Panc1 (cell line): Measurements from ENCODE around the gene ERC2. TPM values are rescaled to one million over a fixed set of nuclear protein-coding genes. Genes with fewer than 3 reads are reported as not detected.

Source experiments
- ATAC-seq: fragments of 200-7000 bp; cut with Tn5 transposase; 2 replicates; pipeline ENCODE4 v1.9.1; 2020; ENCODE audit warnings: mild to moderate bottlenecking, moderate library complexity
- BruUV-seq: library from RNA; stranded (reverse); fragments of 400-500 nt; replicated peaks from 2 replicates; lab custom pipeline; 2021; lab: Mats Ljungman, UMichigan
- CTCF ChIA-PET: fragments of 300-600 bp; sonication (Branson Sonifier 250); formaldehyde crosslinking; loops from one replicate; lab custom pipeline; 2022; ENCODE audit warnings: antibody characterized with exemption; lab: Charles Lee
- POLR2A ChIA-PET: fragments of 300-600 bp; sonication (Branson Sonifier 250); formaldehyde crosslinking; loops from one replicate; lab custom pipeline; 2022; ENCODE audit warnings: antibody characterized with exemption; lab: Charles Lee
- DNase-seq: peaks from one replicate; pipeline ENCODE4 v3.0.0-alpha.2; 2010; ENCODE audit warnings: low read depth, low spot score
- H3K27ac ChIP-seq: 2 replicates; pipeline ENCODE4 v1.5.1; 2011; ENCODE audit warnings: mild to moderate bottlenecking, low read length, inconsistent platforms
- H3K27me3 ChIP-seq: fragments of 200-500 bp; sonication (Bioruptor generic); 2 replicates; pipeline ENCODE4 v1.6.0; 2014; ENCODE audit warnings: low read length, inconsistent platforms; ENCODE audit not compliant: control insufficient read depth, insufficient read depth
- H3K36me3 ChIP-seq: fragments of 200-500 bp; sonication (Bioruptor generic); 2 replicates; pipeline ENCODE4 v1.5.1; 2014; ENCODE audit warnings: inconsistent platforms, mild to moderate bottlenecking, low read length, moderate library complexity; ENCODE audit not compliant: control insufficient read depth, insufficient read depth
- H3K4me1 ChIP-seq: 2 replicates; pipeline ENCODE4 v1.5.1; 2011; ENCODE audit warnings: inconsistent platforms, mild to moderate bottlenecking, low read length, moderate library complexity; ENCODE audit not compliant: control insufficient read depth, insufficient read depth
- H3K4me3 ChIP-seq, 2 experiments: 2 replicates each; pipeline ENCODE4 v1.5.1; 2011 to 2012; ENCODE audit warnings: low read depth in 2 of 2, low read length in 2 of 2, mild to moderate bottlenecking in 2 of 2, inconsistent platforms in 1 of 2, moderate library complexity in 1 of 2
- H3K9me3 ChIP-seq: fragments of 200-500 bp; sonication (Bioruptor generic); 2 replicates; pipeline ENCODE4 v1.5.1; 2014; ENCODE audit warnings: low read depth, mild to moderate bottlenecking, inconsistent platforms, low read length, moderate library complexity; ENCODE audit not compliant: control insufficient read depth, insufficient read depth
- POLR2AphosphoS5 ChIP-seq: IDR thresholded peaks from 2 replicates; pipeline ENCODE4 v1.6.1; 2012; ENCODE audit warnings: mild to moderate bottlenecking, low read depth, low read length, moderate library complexity
- REST ChIP-seq, 2 experiments: IDR thresholded peaks; 2 replicates each; pipeline ENCODE4 v1.6.1; 2011 to 2012; ENCODE audit warnings: low read depth in 2 of 2, control low read depth in 1 of 2, low read length in 1 of 2, mild to moderate bottlenecking in 1 of 2, moderate library complexity in 1 of 2; ENCODE audit not compliant: insufficient read depth in 1 of 2
- SIN3A ChIP-seq: IDR thresholded peaks from 2 replicates; pipeline ENCODE4 v1.6.1; 2012; ENCODE audit warnings: low read depth, mild to moderate bottlenecking, low read length, moderate library complexity, borderline replicate concordance; ENCODE audit not compliant: insufficient read depth
- TCF7L2 ChIP-seq: IDR thresholded peaks from 2 replicates; pipeline ENCODE4 v1.6.1; 2011; ENCODE audit warnings: mild to moderate bottlenecking, low read depth, low read length, inconsistent platforms
- in situ Hi-C: cut with HindIII; loops from 2 replicates; pipeline ENCODE4 v1.10.0; 2016; ENCODE audit warnings: low sequenced_read_pairs, low pct_unique_long_range_greater_than_20kb
- intact Hi-C: fragments of 100-400 bp; cut with micrococcal nuclease; formaldehyde crosslinking; loops from one replicate; pipeline ENCODE4 v1.10.0; 2022; ENCODE audit not compliant: unreplicated experiment
- total RNA-seq: library from RNA; stranded (reverse); gene quantifications from one replicate; pipeline ENCODE4 v1.2.1, GENCODE V29; 2021; ENCODE audit not compliant: unreplicated experiment
- TF ChIP-seq, protein P1 (sequence below): fragments of 450-650 bp; IDR thresholded peaks from 2 replicates; pipeline ENCODE4 v1.5.1; 2017; ENCODE audit warnings: mild to moderate bottlenecking

The ERC2 gene
- total RNA-seq, 1 experiment from 2014 or later, result 0.33 TPM

DNA sequence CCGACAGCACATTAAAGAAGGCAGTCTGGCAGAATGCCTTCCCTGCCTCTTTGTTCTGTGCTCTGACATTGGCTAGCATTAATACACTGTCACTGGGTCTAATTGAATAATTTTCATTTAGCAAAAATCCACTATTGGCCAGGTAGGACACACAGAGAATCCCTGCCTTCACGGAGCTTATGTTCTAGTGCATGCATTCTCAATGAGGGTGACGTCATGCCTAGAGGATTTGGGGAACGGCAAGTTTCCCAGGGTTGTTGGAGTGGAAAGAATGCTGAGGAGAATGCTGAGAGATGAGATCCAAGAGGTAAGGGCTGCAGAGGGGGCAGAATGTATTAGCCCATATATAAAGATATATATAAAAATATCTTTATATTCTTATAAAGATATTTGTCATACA is 284.7 kb downstream of the ERC2 start:
- Histone ChIP-seq H3K4me3 (no peak overlapping the region), H3K4me1 (no peaks in the 10 kb centered on the region), H3K36me3 (no peaks in the 10 kb centered on the region), H3K27me3 (no peaks in the 10 kb centered on the region), H3K9me3 (no peaks in the 10 kb centered on the region), H3K27ac (no peak overlapping the region)
- no TSS peak for BruUV-seq
- ChIA-PET POLR2A (interaction anchor here (0.6 kb wide), 1 partner anchor 188 kb away, joined by 3 read pairs; no protein-coding TSS in a partner anchor), CTCF (no interaction called here)
- DNase-seq (no peak), ATAC-seq (no peak)
- TF ChIP-seq, protein P1, sequence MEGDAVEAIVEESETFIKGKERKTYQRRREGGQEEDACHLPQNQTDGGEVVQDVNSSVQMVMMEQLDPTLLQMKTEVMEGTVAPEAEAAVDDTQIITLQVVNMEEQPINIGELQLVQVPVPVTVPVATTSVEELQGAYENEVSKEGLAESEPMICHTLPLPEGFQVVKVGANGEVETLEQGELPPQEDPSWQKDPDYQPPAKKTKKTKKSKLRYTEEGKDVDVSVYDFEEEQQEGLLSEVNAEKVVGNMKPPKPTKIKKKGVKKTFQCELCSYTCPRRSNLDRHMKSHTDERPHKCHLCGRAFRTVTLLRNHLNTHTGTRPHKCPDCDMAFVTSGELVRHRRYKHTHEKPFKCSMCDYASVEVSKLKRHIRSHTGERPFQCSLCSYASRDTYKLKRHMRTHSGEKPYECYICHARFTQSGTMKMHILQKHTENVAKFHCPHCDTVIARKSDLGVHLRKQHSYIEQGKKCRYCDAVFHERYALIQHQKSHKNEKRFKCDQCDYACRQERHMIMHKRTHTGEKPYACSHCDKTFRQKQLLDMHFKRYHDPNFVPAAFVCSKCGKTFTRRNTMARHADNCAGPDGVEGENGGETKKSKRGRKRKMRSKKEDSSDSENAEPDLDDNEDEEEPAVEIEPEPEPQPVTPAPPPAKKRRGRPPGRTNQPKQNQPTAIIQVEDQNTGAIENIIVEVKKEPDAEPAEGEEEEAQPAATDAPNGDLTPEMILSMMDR, result no peak
- no peak for TF ChIP-seq POLR2AphosphoS5
- no peak for TF ChIP-seq REST (IDR thresholded peaks at IDR 0.05; ENCODE audit: insufficient read depth in 1 of 2, low read depth in 2 of 2, low read length in 1 of 2)
- no peak for TF ChIP-seq TCF7L2
- no peak for TF ChIP-seq SIN3A
- in situ Hi-C loops, result no loop called here
- intact Hi-C loops, result no loop called here

DNA sequence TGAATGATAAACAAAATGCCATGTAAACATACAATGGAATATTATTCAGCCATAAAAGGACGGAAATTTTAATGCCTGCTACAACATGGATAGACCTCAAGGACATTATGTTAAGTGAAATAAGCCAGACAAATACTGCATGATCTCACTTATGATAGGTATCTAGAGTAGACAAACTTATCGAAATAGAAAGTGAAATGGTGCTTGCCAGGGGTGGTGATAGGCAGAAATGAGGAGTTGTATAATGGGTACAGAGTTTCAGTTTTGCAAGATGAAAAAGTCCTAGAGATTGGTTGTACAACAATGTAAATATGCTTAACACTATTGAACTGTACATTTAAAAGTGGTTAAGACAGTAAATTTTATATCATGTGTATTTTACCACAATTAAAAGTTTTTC is 287.8 kb downstream of the ERC2 start:
- TF ChIP-seq, protein P1, result no peak
- no peak for TF ChIP-seq POLR2AphosphoS5
- no peak for TF ChIP-seq SIN3A
- no peak for TF ChIP-seq TCF7L2
- TF ChIP-seq REST (IDR thresholded peaks at IDR 0.05; ENCODE audit: insufficient read depth in 1 of 2, low read depth in 2 of 2, low read length in 1 of 2), result no peak
- POLR2A ChIA-PET, result no interaction called here
- no peak overlapping the region for H3K27ac ChIP-seq
- DNase-seq, result no peak
- no TSS peak for BruUV-seq
- no peaks in the 10 kb centered on the region for H3K4me1 ChIP-seq
- no peak for ATAC-seq
- no peaks in the 10 kb centered on the region for H3K36me3 ChIP-seq
- H3K4me3 ChIP-seq, result no peak overlapping the region
- intact Hi-C loops (no loop called here), in situ Hi-C loops (no loop called here)
- CTCF ChIA-PET, result no interaction called here
- H3K9me3 ChIP-seq, result no peaks in the 10 kb centered on the region
- H3K27me3 ChIP-seq, result no peaks in the 10 kb centered on the region
